Astrocyte of the spinal cord (primary cell): ENCODE results near the gene CCNI2.
"Not testable (repeated sequence)": the region's sequence is repeated elsewhere in the genome, so short reads cannot be mapped to it uniquely, and the experiment has no call there.

Experiments used
- DNase-seq: peaks from one replicate; pipeline ENCODE4 v3.0.0; 2011; ENCODE audit warnings: low read depth, low spot score
- H3K4me3 ChIP-seq: 2 replicates; pipeline ENCODE4 v1.5.1; 2011; ENCODE audit warnings: low read depth, mild to moderate bottlenecking, low read length, moderate library complexity
- in situ Hi-C: cut with HindIII; loops from 2 replicates; pipeline ENCODE4 v1.10.0; 2017; ENCODE audit warnings: low sequenced_read_pairs
- TF ChIP-seq, protein P1 (sequence below): IDR thresholded peaks from 2 replicates; pipeline ENCODE4 v1.5.1; 2012; ENCODE audit warnings: low read depth, mild to moderate bottlenecking, low read length, inconsistent platforms

Gene CCNI2

DNA sequence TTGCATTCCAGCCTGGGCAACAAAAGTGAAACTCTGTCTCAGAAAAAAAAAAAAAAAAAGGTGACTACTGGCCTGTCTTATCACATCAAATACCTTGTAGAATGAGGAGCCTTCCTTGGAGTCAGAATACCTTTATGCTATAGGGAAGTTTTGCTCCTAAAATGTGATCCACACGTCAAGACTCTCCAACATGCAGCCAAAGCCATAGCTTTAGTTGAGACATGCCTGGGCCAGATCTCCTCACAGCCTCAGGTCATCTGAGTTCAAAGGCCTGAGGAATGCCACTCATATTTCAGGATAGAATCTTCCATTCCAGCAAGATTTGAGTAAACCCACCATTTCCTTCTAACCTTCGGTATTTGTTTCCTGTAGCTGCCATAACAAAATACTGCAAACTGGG, 52.2 kb downstream of the CCNI2 start:
- TF ChIP-seq, protein P1, sequence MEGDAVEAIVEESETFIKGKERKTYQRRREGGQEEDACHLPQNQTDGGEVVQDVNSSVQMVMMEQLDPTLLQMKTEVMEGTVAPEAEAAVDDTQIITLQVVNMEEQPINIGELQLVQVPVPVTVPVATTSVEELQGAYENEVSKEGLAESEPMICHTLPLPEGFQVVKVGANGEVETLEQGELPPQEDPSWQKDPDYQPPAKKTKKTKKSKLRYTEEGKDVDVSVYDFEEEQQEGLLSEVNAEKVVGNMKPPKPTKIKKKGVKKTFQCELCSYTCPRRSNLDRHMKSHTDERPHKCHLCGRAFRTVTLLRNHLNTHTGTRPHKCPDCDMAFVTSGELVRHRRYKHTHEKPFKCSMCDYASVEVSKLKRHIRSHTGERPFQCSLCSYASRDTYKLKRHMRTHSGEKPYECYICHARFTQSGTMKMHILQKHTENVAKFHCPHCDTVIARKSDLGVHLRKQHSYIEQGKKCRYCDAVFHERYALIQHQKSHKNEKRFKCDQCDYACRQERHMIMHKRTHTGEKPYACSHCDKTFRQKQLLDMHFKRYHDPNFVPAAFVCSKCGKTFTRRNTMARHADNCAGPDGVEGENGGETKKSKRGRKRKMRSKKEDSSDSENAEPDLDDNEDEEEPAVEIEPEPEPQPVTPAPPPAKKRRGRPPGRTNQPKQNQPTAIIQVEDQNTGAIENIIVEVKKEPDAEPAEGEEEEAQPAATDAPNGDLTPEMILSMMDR: no peak
- DNase-seq: no peak
- in situ Hi-C loops: no loop called here
- no peak overlapping the region for H3K4me3 ChIP-seq

DNA sequence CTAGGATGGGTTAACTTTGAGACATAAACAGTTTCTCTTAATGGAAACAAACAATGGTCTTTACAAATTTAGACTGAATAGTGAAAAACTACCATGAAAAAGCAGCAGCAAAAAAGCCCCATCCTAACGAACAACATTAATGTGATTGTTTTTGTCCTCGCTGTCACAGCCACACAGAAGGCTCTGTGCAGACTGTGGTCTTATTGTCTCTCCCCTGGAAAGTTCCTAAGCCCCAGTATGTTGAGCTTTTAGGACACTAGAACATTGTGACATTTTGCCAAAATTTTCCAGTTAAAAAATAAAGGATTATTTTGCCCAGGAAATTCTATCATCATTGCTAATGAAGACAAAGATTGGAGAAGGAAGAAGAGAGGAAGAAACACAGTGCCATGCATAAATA, 53.3 kb downstream of the CCNI2 start:
- TF ChIP-seq, protein P1: no peak
- in situ Hi-C loops: no loop called here
- no peak overlapping the region for H3K4me3 ChIP-seq
- no peak for DNase-seq

DNA sequence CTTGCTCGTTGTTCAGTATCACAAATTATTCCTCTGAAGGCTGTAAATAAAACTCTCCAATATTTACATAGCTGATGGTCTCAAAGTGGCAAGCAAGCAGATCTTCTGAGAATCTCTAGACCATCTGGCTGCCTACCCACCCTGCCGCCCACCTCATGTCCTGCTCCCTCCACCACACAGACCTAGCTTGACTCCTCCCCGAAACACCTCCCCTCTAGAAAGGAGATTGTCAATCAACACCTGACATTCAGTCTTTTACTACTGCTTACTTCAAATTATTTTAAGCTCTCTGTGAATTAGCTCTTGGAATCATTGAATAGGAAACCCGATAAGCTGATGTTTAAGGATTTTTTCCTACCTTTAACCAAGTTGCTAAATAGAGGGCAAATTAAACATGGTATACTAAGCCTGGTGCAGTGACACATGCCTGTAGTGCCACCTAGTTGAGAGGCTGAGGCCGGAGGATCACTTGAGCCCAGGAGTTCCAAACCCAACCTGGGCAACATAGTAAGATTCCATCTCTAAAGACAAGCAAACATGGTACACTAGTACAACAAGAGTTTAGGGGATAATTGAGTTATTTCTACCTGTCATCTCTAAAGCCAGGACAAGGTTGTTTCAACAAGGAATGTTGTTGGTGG, 54.9 kb downstream of the CCNI2 start:
- TF ChIP-seq, protein P1: no peak
- no peak overlapping the region for H3K4me3 ChIP-seq
- DNase-seq: no peak
- in situ Hi-C loops: no loop called here

DNA sequence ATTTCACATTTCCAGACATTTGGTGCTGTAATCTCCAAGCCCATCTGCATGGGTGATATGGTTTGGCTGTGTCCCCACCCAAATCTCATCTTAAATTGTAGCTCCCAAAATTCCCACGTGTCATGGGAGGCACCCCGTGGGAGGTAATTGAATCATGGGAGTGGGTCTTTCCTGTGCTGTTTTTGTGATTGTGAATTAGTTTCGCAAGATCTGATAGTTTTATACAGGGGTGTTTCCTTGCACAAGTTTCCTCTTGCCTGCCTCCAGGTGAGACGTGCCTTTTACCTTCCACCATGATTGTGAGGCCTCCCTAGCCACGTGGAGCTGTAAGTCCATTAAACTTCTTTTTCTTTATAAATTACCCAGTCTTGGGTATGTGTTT, 55.5 kb downstream of the CCNI2 start:
- H3K4me3 ChIP-seq, in situ Hi-C loops: not testable (repeated sequence)

More for the DNA sequence above, 55.5 kb downstream of the CCNI2 start:
- DNase-seq: not testable (repeated sequence)
